ENCODE data around the gene PAPSS1. TPM values are rescaled to one million over a fixed set of nuclear protein-coding genes. Genes with fewer than 3 reads are reported as not detected.

The PAPSS1 gene
- total and polyA plus RNA-seq, 7 donors, result 20.6 to 30.0 (median 25.5) TPM

- no peaks in the 10 kb centered on the region for H3K9me3 ChIP-seq
- H3K4me3 ChIP-seq, result no peak overlapping the region
- WGBS, 2 donors, result 63 to 65% methylated on average over 11 of the region's 11 CpGs
- H3K27me3 ChIP-seq, result no peaks in the 10 kb centered on the region
- peak overlapping the region; percentile 62 to 86 (median 77) for H3K27ac ChIP-seq
- intact Hi-C loops (cut with DNase I), result loop anchor here (2.0 kb wide), 1 partner anchor 20 kb away; the partner anchor contains the start of gene PAPSS1
- peaks cover 0 to 35% (median 19%) of the 10 kb centered on the region in 4 donors for H3K4me1 ChIP-seq
- DNase-seq, result peak; percentile 84
- TF ChIP-seq POLR2A (IDR thresholded peaks at IDR 0.05), result no peak
- TF ChIP-seq POLR2AphosphoS5 (IDR thresholded peaks at IDR 0.05), result peak in 3 of 4 donors; percentile 47 to 70 (median 67)
- TF ChIP-seq EP300 (IDR thresholded peaks at IDR 0.05), result peak in 2 of 4 donors; percentile 22 to 67
- TF ChIP-seq CTCF (IDR thresholded peaks at IDR 0.05), result no peak
- no peaks in the 10 kb centered on the region for H3K36me3 ChIP-seq
Measured at GRCh38 chr4:107740950-107741701, 21.1 kb upstream of the PAPSS1 start.

- 68 to 83% methylated on average over 3 of the region's 3 CpGs for WGBS, 2 donors
- Histone ChIP-seq H3K4me1 (peaks cover 0 to 35% (median 19%) of the 10 kb centered on the region in 4 donors), H3K36me3 (no peaks in the 10 kb centered on the region), H3K4me3 (no peak overlapping the region), H3K9me3 (no peaks in the 10 kb centered on the region), H3K27ac (peak overlapping the region in 3 of 4 donors; percentile 75 to 86 (median 79)), H3K27me3 (no peaks in the 10 kb centered on the region)
- TF ChIP-seq EP300 (IDR thresholded peaks at IDR 0.05) (no peak), POLR2A (IDR thresholded peaks at IDR 0.05) (no peak), POLR2AphosphoS5 (IDR thresholded peaks at IDR 0.05) (no peak), CTCF (IDR thresholded peaks at IDR 0.05) (no peak)
- DNase-seq, result no peak
- intact Hi-C loops (cut with DNase I), result loop anchor here (2.0 kb wide), 1 partner anchor 20 kb away; the partner anchor contains the start of gene PAPSS1
Measured at GRCh38 chr4:107740381-107740780, 20.3 kb upstream of the PAPSS1 start.

GRCh38 chr4:107737450-107737849 lies 17.4 kb upstream of the PAPSS1 start:
- Histone ChIP-seq H3K4me3 (no peak overlapping the region), H3K4me1 (peaks cover 0 to 48% (median 28%) of the 10 kb centered on the region in 4 donors), H3K9me3 (no peaks in the 10 kb centered on the region), H3K27ac (no peak overlapping the region), H3K36me3 (no peaks in the 10 kb centered on the region), H3K27me3 (no peaks in the 10 kb centered on the region)
- 86 to 87% methylated on average over 4 of the region's 4 CpGs for WGBS, 2 donors
- TF ChIP-seq POLR2AphosphoS5 (IDR thresholded peaks at IDR 0.05) (no peak), CTCF (IDR thresholded peaks at IDR 0.05) (no peak), POLR2A (IDR thresholded peaks at IDR 0.05) (no peak), EP300 (IDR thresholded peaks at IDR 0.05) (no peak)
- intact Hi-C loops (cut with DNase I), result loop anchor here (10.0 kb wide), 1 partner anchor 493 kb away; no protein-coding TSS in a partner anchor
- no peak for DNase-seq

GRCh38 chr4:107736924-107737448 lies 17.0 kb upstream of the PAPSS1 start:
- Histone ChIP-seq H3K9me3 (no peaks in the 10 kb centered on the region), H3K27me3 (no peaks in the 10 kb centered on the region), H3K4me1 (peaks cover 0 to 48% (median 28%) of the 10 kb centered on the region in 4 donors), H3K4me3 (no peak overlapping the region), H3K27ac (no peak overlapping the region), H3K36me3 (no peaks in the 10 kb centered on the region)
- DNase-seq, result no peak
- TF ChIP-seq POLR2AphosphoS5 (IDR thresholded peaks at IDR 0.05) (no peak), CTCF (IDR thresholded peaks at IDR 0.05) (peak; percentile 17 to 71 (median 57)), EP300 (IDR thresholded peaks at IDR 0.05) (no peak), POLR2A (IDR thresholded peaks at IDR 0.05) (no peak)
- 57 to 71% methylated on average over 7 of the region's 7 CpGs for WGBS, 2 donors
- intact Hi-C loops (cut with DNase I), result loop anchor here (10.0 kb wide), 1 partner anchor 492 kb away; no protein-coding TSS in a partner anchor
